Dedifferentiated amniotic fluid mesenchymal stem cell (primary cell): ENCODE results near the gene NELL1.

Experiments
- DNase-seq: peaks from one replicate; pipeline ENCODE4 v3.0.0-alpha.2; 2016; ENCODE audit errors: extremely low spot score

Gene NELL1

GRCh38 chr11:21485006-21485405 is 815.6 kb downstream of the NELL1 start:
- DNase-seq: no peak

DNA sequence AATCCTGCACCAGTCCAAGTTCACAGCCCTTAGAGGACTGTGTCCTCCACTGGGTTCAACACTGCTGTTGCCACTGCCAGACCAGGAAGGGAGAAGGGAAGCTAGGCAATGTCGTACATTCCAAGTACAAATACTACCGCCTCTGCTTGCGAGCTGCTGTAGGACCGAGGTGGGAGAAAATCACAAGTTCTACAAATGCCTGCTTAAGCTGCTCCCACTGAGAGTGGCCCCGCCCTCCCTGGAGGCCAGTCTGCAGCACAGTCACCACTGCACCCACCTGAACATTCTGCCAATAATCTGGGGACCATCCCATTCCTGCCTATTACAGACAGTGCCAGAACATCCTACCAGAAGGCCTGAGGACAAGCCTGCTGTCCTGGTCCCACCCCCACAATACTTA is 816.0 kb downstream of the NELL1 start:
- DNase-seq: no peak

DNA sequence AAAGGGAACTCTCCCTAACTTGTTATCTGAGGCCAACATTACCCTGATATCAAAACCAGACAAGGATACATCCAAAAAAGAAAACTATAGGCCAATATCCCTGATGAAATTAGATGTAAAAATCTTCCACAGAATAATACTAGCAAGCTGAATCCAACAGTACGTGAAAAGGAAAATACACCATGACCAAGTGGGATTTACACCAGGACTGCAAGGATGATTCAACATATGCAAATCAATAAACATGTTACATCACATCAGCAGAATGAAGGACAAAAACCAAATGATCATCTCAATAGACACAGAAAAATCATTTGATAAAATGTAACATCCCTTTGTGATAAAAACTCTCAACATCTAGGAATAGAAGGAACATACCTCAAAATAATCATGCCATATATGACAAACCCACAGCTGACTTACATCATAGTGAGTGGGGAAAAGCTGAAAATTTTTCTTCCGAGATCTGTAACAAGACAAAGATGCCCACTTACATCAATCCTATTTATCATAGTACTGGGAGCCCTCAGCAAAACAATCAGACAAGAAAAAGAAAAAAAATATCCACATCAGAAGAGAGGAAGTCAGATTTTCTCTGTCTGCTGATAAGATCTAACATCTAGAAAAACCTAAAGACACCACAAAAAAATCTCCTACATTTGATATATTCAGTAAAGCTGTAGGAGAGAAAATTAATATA is 820.2 kb downstream of the NELL1 start:
- DNase-seq: no peak

DNA sequence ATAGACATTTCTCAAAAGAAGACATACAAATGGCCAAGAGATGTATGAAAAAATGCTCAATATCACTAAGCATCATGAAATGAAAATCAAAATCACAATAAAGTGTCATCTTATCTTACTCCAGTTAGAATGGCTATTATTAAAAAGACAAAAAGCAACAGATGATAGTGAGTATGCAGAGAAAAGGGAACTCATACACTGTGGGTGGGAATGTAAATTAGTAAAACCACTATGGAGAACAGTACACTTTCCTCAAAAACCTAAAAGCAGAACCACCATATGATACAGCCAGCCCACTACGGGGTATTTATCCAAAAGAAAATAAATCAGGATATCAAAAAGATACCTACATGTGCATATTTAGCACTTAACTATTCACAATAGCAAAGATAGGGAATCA is 823.5 kb downstream of the NELL1 start:
- no peak for DNase-seq

DNA sequence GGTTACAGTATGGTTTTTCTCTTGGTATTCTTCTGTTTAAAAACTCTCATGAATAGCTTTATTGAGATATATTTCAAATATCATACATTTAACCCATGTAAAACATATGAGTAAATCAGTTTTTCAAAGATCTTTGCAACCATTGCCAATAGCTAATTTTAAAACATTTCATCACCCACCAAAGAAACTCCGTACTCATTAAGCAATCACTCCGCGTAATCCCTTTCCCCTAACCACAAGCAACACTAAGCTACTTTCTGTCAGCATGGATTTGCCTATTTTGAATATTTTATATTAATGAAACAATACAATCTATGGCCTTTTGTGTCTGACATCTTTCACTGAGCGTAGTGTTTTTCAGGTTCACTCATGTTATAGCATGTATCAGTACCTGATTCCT is 825.6 kb downstream of the NELL1 start:
- DNase-seq: no peak

- DNase-seq: no peak
Observed at GRCh38 chr11:21495879-21496278, 826.5 kb downstream of the NELL1 start.

DNA sequence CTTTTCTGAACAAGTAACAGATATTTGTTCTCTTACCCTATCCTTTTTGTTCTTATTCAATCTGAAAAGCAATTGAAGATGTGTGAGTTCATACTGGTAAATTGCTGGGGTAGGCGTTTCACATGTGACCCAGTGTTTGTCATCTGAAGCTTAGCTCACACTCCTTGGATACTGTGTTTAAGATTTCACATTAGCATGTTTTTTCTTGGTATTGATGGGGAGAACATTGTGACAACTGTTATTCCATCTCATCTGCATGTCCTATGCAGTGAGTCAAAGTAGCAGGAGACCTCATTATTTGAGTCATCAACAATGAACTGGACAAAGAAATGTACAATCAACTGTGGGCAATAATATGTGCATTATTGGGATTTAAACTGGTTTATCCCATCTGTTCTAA is 831.9 kb downstream of the NELL1 start:
- no peak for DNase-seq

DNA sequence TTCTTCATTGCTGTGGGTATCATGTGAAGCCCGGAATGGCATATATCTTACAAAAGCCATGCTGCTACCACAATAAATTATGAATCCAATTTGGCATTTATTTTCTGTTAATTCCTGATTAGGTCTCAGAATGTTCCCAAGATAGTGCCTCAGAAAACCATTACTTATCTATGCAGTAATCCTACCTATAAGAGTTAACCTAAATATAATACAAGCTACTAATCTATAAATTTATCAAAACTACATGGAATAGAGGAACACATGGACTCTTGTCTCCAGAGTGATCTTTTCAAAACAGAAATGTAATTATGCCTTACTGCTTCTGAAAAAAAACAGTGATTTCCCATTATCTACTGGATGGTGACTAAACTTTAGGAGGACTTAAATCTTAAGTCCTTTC is 835.7 kb downstream of the NELL1 start:
- no peak for DNase-seq

GRCh38 chr11:21511835-21512440 is 842.6 kb downstream of the NELL1 start:
- DNase-seq: no peak

- no peak for DNase-seq
Observed at GRCh38 chr11:21514316-21514715, 844.9 kb downstream of the NELL1 start.

- DNase-seq: no peak
Observed at GRCh38 chr11:21520244-21520643, 850.9 kb downstream of the NELL1 start.

DNA sequence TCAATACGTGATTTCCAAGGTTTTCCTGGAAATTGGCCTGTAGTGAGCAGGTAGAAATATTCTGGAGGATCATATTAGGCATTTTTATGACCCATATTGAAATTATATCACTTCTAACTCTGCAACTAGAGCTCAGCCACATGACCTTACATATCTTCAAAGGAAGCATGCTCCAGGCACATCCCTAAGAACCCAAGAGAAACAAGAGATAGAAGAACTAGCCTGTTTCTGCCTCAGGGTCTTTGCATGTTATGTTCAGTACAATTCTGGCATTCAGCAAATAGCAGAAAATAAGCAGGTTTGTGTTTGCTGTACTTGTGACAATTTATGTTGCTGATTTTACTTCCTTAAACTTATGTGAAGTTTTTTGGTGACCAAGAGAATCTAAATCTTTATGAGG is 859.8 kb downstream of the NELL1 start:
- DNase-seq: no peak

DNA sequence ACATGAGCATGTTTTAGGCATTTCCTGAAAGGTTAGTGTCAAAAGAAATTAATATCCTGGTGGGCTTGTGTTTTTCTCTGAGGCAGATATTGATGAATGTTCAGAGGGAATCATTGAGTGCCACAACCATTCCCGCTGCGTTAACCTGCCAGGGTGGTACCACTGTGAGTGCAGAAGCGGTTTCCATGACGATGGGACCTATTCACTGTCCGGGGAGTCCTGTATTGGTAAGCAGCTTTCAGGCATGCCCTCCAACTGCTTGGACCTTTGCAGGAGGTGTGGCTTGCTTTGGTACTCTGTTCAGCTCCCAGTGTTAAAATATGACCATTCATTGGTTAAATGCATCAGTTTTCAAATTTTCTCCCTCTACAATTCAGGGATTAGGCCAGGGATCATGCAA is 864.9 kb downstream of the NELL1 start:
- no peak for DNase-seq

DNA sequence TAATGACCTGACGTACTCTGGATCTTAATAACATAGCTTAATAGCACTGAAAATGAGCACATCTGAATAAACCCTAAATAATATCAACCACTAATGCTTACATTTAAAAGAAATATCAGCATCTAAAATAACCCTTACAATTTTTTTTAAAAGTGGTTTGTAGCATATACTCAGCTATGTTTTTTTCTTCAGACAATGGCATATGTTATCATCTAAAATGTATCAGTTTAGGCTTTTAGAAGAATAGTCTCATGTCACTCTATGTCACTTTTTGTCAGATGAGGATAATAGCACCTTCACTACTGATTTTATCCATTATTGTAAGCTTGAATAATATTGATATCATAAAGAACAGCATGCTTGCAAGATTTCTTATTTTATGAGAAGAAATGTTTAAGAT is 868.6 kb downstream of the NELL1 start:
- DNase-seq: no peak

GRCh38 chr11:21541187-21541751 is 871.9 kb downstream of the NELL1 start:
- DNase-seq: no peak

DNA sequence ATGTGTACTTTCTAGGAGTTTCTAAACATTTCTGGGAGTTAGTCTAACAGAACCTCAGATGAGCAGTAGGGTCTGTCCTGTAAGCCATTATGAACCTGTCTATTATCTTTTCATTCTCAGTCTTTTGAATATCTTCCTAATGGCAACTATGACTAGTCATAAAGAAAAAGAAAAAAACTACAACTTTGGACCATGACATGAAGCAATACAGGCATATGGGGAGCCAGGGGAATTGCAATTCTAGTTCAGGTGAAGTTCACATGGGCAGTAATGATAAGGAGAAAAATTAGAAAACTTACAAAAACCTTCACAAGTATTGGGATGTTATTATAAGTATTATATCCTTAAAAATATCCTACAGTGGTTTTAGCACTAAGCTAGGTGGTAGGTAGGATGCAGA is 874.5 kb downstream of the NELL1 start:
- DNase-seq: no peak

DNA sequence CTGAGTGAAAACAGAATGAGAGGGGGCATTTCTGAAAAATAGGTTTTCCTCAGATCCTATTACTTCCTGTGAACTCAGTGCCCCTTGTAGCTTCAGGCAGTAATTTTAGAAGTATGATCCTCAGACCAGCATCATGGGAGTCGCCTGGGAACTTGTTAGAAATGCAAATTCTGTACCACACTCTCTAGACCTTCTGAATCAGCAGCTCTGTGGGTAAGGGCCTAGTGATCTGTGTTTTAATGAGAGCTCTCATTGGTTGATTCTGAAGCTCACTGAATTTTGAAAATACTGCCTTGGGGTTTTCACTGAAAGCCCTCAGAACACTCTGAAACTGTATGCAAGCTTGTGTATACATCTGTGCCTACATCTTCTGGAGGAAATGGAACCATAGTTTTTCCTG is 876.3 kb downstream of the NELL1 start:
- DNase-seq: no peak

DNA sequence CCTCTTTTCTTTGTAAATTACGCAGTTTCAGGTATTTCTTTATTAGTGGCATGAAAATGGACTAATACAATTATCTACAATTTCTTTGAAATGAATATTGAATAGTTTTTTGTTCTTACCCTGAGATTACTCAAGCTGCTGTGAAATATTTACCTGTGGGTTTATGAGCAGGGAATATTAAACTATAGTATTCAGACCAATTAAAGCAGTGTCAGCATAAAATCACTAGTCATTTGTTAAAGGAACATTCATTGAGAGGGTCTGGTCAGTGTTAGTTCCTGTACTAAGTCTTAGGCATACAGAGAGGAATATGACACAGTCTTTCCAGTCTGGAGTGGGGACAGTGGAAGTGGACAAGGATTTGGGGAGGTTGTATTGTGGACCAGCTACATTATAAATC is 877.3 kb downstream of the NELL1 start:
- DNase-seq: no peak

DNA sequence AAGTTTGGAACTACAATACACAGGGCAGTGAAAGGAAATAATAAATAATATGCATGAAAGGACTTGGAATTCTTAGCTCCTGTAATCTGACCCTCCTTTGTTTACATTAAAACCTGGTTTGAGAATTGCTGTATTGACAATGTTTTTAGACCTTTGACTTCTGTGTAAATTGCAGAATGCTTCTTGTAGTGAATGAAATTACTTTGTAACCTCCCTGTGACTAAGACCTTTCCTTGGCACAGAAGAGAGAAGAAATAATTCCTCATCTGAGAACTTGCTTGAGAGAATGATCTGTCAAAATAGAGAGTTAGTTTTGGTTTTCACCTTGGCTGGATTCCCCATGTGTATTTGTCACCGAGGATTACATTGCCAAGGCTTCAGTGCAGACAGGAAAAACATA is 883.5 kb downstream of the NELL1 start:
- DNase-seq: no peak

GRCh38 chr11:21553795-21554194 is 884.4 kb downstream of the NELL1 start:
- DNase-seq: no peak

DNA sequence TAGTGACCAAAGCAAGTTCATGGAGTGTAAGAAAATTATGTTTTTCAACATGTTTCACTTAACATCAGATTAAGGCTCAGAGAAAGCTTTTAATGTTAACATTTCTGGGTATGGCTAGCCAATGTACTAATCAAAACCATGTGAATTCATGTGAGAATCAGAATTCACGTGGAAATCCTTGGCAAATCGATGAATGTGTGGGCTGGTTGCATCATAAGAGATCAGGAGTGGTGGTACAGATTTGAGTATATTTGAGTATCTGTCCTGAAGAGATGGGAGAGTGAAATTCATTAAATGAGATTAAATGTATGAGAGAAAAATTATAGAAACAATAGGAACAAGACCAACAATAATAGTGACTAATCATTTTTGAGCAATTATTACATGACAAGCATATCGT is 884.9 kb downstream of the NELL1 start:
- no peak for DNase-seq

- DNase-seq: no peak
Observed at GRCh38 chr11:21556926-21557325, 887.5 kb downstream of the NELL1 start.

- DNase-seq: no peak
Observed at GRCh38 chr11:21560466-21560975, 891.1 kb downstream of the NELL1 start.
